OCI-LY3 (cell line): ENCODE results near the gene GALNT10.

ENCODE experiments used
- H2AFZ ChIP-seq: fragments of 200-600, 300-600 bp; shearing (Covaris generic); 2 replicates; pipeline ENCODE4 v1.6.0; 2014; ENCODE audit warnings: antibody characterized with exemption, low read depth, low read length
- H3K27ac ChIP-seq: fragments of 200-600, 300-600 bp; sonication (generic); 2 replicates; pipeline ENCODE4 v1.5.1; 2014; ENCODE audit warnings: mild to moderate bottlenecking, low read length, moderate library complexity, mixed read lengths
- H3K27me3 ChIP-seq: fragments of 200-600, 300-600 bp; sonication (generic); 2 replicates; pipeline ENCODE4 v1.6.1; 2014; ENCODE audit warnings: low read depth, low read length, mixed read lengths
- H3K36me3 ChIP-seq: fragments of 200-600, 300-600 bp; sonication (generic); replicated peaks from 2 replicates; pipeline ENCODE3; 2014; ENCODE audit warnings: low read depth, low read length, mixed read lengths
- H3K4me1 ChIP-seq: fragments of 300-600, 200-600 bp; sonication (generic); 2 replicates; pipeline ENCODE4 v1.6.1; 2014; ENCODE audit warnings: low read length, mixed read lengths
- H3K4me2 ChIP-seq: fragments of 200-600, 300-600 bp; sonication (generic); 2 replicates; pipeline ENCODE4 v1.6.1; 2014; ENCODE audit warnings: low read length, mixed read lengths
- H3K4me3 ChIP-seq: fragments of 300-600, 200-600 bp; sonication (generic); 2 replicates; pipeline ENCODE4 v1.5.1; 2014; ENCODE audit warnings: antibody characterized with exemption, mild to moderate bottlenecking, low read length, moderate library complexity
- H3K79me2 ChIP-seq: fragments of 300-600, 200-600 bp; shearing (Covaris generic); 2 replicates; pipeline ENCODE4 v1.6.1; 2014; ENCODE audit warnings: mild to moderate bottlenecking, low read length, mixed read lengths
- H3K9ac ChIP-seq: fragments of 300-600, 200-600 bp; shearing (Covaris generic); 2 replicates; pipeline ENCODE4 v1.6.0; 2014; ENCODE audit warnings: mild to moderate bottlenecking, low read length, moderate library complexity
- H3K9me3 ChIP-seq: fragments of 200-600, 300-600 bp; shearing (Covaris generic); 2 replicates; pipeline ENCODE4 v1.6.1; 2014; ENCODE audit warnings: low read length, mixed read lengths; ENCODE audit not compliant: insufficient read depth
- H4K20me1 ChIP-seq: fragments of 200-600, 300-600 bp; sonication (generic); 2 replicates; pipeline ENCODE4 v1.6.1; 2016; ENCODE audit warnings: low read length, mixed read lengths; ENCODE audit not compliant: insufficient read depth
- EZH2phosphoT487 ChIP-seq: fragments of 200-600 bp; shearing (Covaris generic); IDR thresholded peaks from 2 replicates; pipeline ENCODE4 v1.6.1; 2018; ENCODE audit warnings: antibody characterized with exemption, mixed run types, low read depth
- TF ChIP-seq, protein P1 (sequence below): fragments of 200-600, 300-600 bp; sonication (generic); IDR thresholded peaks from 2 replicates; pipeline ENCODE4 v1.5.1; 2014; ENCODE audit warnings: antibody characterized with exemption, low read length, low read depth

GALNT10 gene

DNA sequence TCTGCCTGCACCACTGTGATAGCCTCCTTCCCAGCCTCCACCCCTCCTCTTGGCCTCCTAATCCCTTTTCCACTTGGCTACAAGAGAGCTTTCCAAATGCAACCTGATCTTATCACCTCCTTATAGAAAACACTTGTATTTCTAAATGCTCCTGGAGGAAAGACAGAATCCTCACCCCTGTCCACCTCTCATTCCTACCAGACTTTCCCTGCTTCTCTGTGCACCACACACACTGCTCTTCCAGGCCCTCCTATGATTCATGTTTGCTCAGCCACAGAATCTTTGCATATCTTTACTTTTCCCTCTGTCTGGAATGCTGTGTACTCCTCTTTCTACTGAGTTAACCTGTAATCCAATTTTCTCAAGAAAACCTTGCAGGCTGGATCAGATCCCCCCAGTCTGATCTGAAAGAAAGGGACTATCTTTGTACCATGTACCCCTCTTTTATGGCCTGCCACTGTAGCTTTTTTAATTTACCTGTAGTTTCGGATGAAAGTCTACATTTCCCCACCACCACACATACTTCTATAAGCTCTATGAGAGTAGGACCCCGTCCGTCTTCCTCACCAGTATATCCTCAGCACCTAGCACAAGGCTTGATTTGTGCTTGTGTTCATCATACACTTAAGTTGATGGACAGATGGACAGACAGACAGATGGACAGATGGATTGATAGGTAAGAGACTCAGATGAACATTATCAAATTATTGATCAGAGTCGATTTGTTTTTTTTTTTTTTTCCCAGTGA is 95.3 kb downstream of the GALNT10 start:
- Histone ChIP-seq H3K4me3 (no peak overlapping the region), H3K9ac (no peak overlapping the region), H3K4me1 (peaks cover 25% of the 10 kb centered on the region), H2AFZ (no peak overlapping the region), H3K79me2 (no peaks in the 10 kb centered on the region), H3K27ac (no peak overlapping the region), H3K27me3 (no peaks in the 10 kb centered on the region), H3K36me3 (no peaks in the 10 kb centered on the region), H4K20me1 (no peaks in the 10 kb centered on the region), H3K4me2 (no peak overlapping the region), H3K9me3 (no peaks in the 10 kb centered on the region)
- TF ChIP-seq EZH2phosphoT487: no peak
- TF ChIP-seq, protein P1, sequence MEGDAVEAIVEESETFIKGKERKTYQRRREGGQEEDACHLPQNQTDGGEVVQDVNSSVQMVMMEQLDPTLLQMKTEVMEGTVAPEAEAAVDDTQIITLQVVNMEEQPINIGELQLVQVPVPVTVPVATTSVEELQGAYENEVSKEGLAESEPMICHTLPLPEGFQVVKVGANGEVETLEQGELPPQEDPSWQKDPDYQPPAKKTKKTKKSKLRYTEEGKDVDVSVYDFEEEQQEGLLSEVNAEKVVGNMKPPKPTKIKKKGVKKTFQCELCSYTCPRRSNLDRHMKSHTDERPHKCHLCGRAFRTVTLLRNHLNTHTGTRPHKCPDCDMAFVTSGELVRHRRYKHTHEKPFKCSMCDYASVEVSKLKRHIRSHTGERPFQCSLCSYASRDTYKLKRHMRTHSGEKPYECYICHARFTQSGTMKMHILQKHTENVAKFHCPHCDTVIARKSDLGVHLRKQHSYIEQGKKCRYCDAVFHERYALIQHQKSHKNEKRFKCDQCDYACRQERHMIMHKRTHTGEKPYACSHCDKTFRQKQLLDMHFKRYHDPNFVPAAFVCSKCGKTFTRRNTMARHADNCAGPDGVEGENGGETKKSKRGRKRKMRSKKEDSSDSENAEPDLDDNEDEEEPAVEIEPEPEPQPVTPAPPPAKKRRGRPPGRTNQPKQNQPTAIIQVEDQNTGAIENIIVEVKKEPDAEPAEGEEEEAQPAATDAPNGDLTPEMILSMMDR: no peak

DNA sequence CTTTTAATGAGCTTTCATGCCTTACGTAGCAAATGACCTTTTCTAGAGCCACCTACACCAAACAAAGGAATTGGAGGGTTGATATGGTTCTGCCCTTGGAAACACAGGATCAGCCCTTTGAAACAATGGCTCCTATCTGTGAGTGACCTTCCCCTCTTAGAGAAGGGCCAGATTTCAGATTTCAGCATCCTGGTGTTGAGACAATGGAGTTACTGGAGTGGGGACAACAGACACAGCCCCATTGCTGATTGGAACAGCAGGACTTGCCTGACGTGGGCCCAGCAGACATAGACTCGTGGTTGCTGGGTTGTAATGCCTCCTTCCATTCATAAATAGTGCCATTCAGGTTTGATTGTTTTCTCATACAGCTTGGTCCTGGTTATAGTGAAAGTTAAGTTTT is 96.0 kb downstream of the GALNT10 start:
- Histone ChIP-seq H3K27ac (no peak overlapping the region), H3K9ac (no peak overlapping the region), H3K36me3 (no peaks in the 10 kb centered on the region)

DNA sequence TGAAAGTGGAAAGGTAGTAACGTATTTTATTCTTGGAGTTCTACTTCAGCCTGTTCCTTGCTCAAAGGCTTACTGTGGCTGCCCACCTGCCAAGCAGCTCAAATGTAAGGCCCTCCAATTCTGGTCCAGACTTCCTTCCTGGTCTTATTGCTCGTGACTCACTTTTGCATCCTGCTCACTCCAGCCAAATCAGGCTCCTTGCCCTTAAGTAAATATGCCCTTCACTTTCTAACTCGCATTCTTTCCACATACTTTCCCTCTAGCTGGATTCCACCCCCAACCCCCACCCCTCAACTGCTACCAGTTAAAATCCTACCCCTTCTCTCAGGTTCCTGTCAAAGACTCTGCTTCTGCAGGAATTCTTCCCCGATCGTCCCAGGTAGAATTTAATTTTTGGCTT is 96.6 kb downstream of the GALNT10 start:
- H3K9me3 ChIP-seq: no peaks in the 10 kb centered on the region
- H3K9ac ChIP-seq: no peak overlapping the region
- H3K4me3 ChIP-seq: no peak overlapping the region
- no peak for TF ChIP-seq EZH2phosphoT487
- TF ChIP-seq, protein P1: no peak
- no peaks in the 10 kb centered on the region for H3K27me3 ChIP-seq
- H3K79me2 ChIP-seq: no peaks in the 10 kb centered on the region
- no peak overlapping the region for H2AFZ ChIP-seq
- no peak overlapping the region for H3K4me2 ChIP-seq
- no peaks in the 10 kb centered on the region for H4K20me1 ChIP-seq
- H3K4me1 ChIP-seq: peaks cover 25% of the 10 kb centered on the region
- H3K27ac ChIP-seq: no peak overlapping the region
- no peaks in the 10 kb centered on the region for H3K36me3 ChIP-seq

More for the DNA sequence above, 96.0 kb downstream of the GALNT10 start:
- peaks cover 25% of the 10 kb centered on the region for H3K4me1 ChIP-seq
- no peak for TF ChIP-seq EZH2phosphoT487
- TF ChIP-seq, protein P1: no peak
- H3K4me3 ChIP-seq: no peak overlapping the region
- no peak overlapping the region for H2AFZ ChIP-seq
- H3K79me2 ChIP-seq: no peaks in the 10 kb centered on the region
- H3K4me2 ChIP-seq: no peak overlapping the region
- H3K9me3 ChIP-seq: no peaks in the 10 kb centered on the region
- no peaks in the 10 kb centered on the region for H4K20me1 ChIP-seq
- no peaks in the 10 kb centered on the region for H3K27me3 ChIP-seq

DNA sequence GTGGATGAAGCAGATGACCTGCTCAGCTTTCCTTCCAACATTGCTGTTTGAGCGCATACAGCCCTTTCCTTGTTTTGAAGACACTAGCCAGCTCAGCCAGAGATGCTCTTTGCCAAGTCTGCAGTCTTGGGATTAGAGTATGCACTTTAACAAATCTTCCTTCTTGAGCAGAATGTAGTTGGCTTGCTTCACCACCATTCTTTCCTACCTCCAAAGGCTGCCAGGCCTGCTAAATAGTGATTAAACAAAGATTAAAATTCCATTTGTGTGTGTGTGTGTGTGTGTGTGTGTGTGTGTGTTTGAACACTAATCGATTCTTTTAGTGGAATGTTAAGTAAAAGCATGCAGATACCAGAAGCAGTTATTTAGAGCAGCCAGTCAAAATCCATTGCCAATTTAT is 97.6 kb downstream of the GALNT10 start:
- Histone ChIP-seq H3K9ac (no peak overlapping the region), H4K20me1 (no peaks in the 10 kb centered on the region), H3K9me3 (no peaks in the 10 kb centered on the region), H3K27me3 (no peaks in the 10 kb centered on the region), H3K79me2 (no peaks in the 10 kb centered on the region), H3K36me3 (no peaks in the 10 kb centered on the region), H3K4me3 (no peak overlapping the region), H3K27ac (no peak overlapping the region), H2AFZ (no peak overlapping the region), H3K4me1 (peaks cover 25% of the 10 kb centered on the region), H3K4me2 (no peak overlapping the region)
- TF ChIP-seq, protein P1: no peak
- TF ChIP-seq EZH2phosphoT487: no peak
